ENCODE measurements around the gene PRSS12.
"Not testable (repeated sequence)": the region's sequence is repeated elsewhere in the genome, so short reads cannot be mapped to it uniquely, and the experiment has no call there.

The PRSS12 gene

DNA sequence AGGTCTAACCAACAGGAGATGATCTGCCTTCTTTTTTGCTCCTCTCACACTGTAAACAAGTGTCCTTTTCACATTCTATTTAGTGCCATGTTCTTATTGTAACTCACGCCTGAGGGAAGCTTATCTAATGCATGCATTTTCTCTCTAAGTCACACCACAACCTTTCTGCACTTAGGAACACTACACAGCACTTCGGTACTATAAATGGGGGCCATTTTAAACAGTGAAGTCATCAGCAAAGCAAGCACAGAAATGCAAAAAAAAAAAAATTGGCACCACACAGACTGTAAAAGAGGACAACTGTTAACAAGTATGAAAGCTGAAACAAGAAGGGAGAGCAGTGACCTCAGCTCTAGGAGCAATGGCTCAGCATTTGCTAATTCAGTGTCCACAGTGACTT is 45.2 kb downstream of the PRSS12 start:
- Histone ChIP-seq H3F3A (ENCODE audit: insufficient read depth, low read length) (no peaks in the 10 kb centered on the region), H4K20me1 (ENCODE audit: insufficient read depth, low read length) (no peaks in the 10 kb centered on the region), H3K27me3 (ENCODE audit: insufficient read depth, low read length) (no peaks in the 10 kb centered on the region), H3K9me2 (ENCODE audit: low read depth, low read length) (no peaks in the 10 kb centered on the region), H2AFZ (ENCODE audit: low read length) (no peak overlapping the region), H3K9me3 (ENCODE audit: low read length) (no peaks in the 10 kb centered on the region), H3K4me3 (ENCODE audit: low read depth, low read length, poor library complexity, severe bottlenecking) (no peak overlapping the region), H3K4me1 (ENCODE audit: insufficient read depth, low read length, severe bottlenecking) (no peaks in the 10 kb centered on the region), H3K36me3 (ENCODE audit: insufficient read depth, low read length) (no peaks in the 10 kb centered on the region), H3K27ac (ENCODE audit: low read depth, low read length, poor library complexity, severe bottlenecking) (no peak overlapping the region), H3K4me2 (ENCODE audit: low read length) (no peak overlapping the region), H3K9ac (ENCODE audit: low read length) (no peak overlapping the region), H3K79me2 (ENCODE audit: insufficient read depth, low read length) (no peaks in the 10 kb centered on the region)
- TF ChIP-seq, protein P1, sequence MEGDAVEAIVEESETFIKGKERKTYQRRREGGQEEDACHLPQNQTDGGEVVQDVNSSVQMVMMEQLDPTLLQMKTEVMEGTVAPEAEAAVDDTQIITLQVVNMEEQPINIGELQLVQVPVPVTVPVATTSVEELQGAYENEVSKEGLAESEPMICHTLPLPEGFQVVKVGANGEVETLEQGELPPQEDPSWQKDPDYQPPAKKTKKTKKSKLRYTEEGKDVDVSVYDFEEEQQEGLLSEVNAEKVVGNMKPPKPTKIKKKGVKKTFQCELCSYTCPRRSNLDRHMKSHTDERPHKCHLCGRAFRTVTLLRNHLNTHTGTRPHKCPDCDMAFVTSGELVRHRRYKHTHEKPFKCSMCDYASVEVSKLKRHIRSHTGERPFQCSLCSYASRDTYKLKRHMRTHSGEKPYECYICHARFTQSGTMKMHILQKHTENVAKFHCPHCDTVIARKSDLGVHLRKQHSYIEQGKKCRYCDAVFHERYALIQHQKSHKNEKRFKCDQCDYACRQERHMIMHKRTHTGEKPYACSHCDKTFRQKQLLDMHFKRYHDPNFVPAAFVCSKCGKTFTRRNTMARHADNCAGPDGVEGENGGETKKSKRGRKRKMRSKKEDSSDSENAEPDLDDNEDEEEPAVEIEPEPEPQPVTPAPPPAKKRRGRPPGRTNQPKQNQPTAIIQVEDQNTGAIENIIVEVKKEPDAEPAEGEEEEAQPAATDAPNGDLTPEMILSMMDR (IDR thresholded peaks at IDR 0.05; ENCODE audit: low read length): no peak
- no peak for TF ChIP-seq EZH2 (IDR thresholded peaks at IDR 0.05; ENCODE audit: borderline replicate concordance, low read length)

DNA sequence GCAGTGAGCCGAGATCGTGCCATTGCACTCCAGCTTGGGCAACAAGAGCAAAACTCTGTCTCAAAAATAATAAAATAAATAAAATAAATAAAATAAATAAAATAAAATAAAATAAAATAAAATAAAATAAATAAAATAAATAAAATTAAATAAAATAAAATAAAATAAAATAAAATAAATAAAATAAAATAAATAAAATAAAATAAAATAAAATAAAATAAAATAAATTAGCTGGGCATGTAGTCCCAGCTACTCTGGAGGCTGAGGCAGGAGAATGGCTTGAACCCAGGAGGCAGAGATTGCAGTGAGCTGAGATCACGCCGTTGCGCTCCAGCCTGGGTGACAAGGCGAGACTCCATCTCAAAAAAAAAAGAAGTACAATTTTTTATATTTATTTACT is 53.2 kb downstream of the PRSS12 start:
- not testable (repeated sequence) for H3K4me3 ChIP-seq (ENCODE audit: low read depth, low read length, poor library complexity, severe bottlenecking); H3K36me3 ChIP-seq (ENCODE audit: insufficient read depth, low read length); H3K27me3 ChIP-seq (ENCODE audit: insufficient read depth, low read length); H4K20me1 ChIP-seq (ENCODE audit: insufficient read depth, low read length); H3K4me2 ChIP-seq (ENCODE audit: low read length); H3K79me2 ChIP-seq (ENCODE audit: insufficient read depth, low read length); H3K9me2 ChIP-seq (ENCODE audit: low read depth, low read length); H3K27ac ChIP-seq (ENCODE audit: low read depth, low read length, poor library complexity, severe bottlenecking); H3K4me1 ChIP-seq (ENCODE audit: insufficient read depth, low read length, severe bottlenecking); H3K9me3 ChIP-seq (ENCODE audit: low read length); H3K9ac ChIP-seq (ENCODE audit: low read length); H3F3A ChIP-seq (ENCODE audit: insufficient read depth, low read length); H2AFZ ChIP-seq (ENCODE audit: low read length)

DNA sequence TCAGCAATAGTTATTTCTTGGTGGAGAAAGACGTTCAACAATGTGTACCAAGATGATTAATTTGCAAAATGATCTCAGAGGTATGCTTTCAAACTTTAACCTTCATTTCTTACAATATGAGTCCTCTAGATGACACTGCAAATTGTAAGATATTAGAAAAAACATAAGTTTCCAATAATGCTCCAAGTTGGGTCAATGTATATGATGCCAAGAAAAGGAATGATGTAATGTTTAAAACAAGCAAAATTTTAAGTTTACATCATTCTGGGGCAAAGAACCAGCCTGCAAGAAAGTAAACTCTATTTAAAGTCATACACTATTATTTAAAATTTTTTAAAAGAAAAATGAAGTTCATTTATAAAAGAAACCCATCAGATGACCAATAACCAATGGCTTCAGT is 56.1 kb downstream of the PRSS12 start:
- no peaks in the 10 kb centered on the region for H3K27me3 ChIP-seq (ENCODE audit: insufficient read depth, low read length)
- H3K4me2 ChIP-seq (ENCODE audit: low read length): no peak overlapping the region
- H3K9ac ChIP-seq (ENCODE audit: low read length): no peak overlapping the region
- no peaks in the 10 kb centered on the region for H3K9me2 ChIP-seq (ENCODE audit: low read depth, low read length)
- no peak overlapping the region for H2AFZ ChIP-seq (ENCODE audit: low read length)
- TF ChIP-seq, protein P1 (IDR thresholded peaks at IDR 0.05; ENCODE audit: low read length): no peak
- no peak for TF ChIP-seq EZH2 (IDR thresholded peaks at IDR 0.05; ENCODE audit: borderline replicate concordance, low read length)
- no peak overlapping the region for H3K27ac ChIP-seq (ENCODE audit: low read depth, low read length, poor library complexity, severe bottlenecking)
- H3K9me3 ChIP-seq (ENCODE audit: low read length): no peaks in the 10 kb centered on the region
- H3F3A ChIP-seq (ENCODE audit: insufficient read depth, low read length): no peaks in the 10 kb centered on the region; the same call in 1 of the 2 replicates
- no peaks in the 10 kb centered on the region for H3K79me2 ChIP-seq (ENCODE audit: insufficient read depth, low read length)
- H4K20me1 ChIP-seq (ENCODE audit: insufficient read depth, low read length): no peaks in the 10 kb centered on the region
- no peak overlapping the region for H3K4me3 ChIP-seq (ENCODE audit: low read depth, low read length, poor library complexity, severe bottlenecking)
- no peaks in the 10 kb centered on the region for H3K4me1 ChIP-seq (ENCODE audit: insufficient read depth, low read length, severe bottlenecking)
- H3K36me3 ChIP-seq (ENCODE audit: insufficient read depth, low read length): no peaks in the 10 kb centered on the region

DNA sequence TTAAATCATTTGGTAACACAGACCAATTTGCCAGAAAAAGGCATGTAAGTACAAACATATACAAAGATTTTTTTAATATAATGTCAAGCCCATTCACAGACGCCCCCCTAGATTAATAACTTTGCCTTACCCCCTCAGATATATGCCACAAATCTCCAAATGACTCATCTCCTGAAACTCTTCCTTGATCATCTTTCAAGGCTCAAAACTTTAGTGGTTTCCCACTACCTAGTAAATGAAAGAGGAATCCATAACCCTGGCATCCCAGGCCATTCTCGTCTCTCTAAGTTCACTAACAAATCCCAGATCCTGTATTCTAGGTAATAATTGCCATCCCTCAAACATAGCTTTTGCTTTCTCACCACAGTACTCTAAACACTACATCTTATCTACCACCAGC is 61.9 kb downstream of the PRSS12 start:
- H3K36me3 ChIP-seq (ENCODE audit: insufficient read depth, low read length): no peaks in the 10 kb centered on the region

More for the DNA sequence above, 61.9 kb downstream of the PRSS12 start:
- Histone ChIP-seq H3K9me2 (ENCODE audit: low read depth, low read length) (no peaks in the 10 kb centered on the region), H3K4me2 (ENCODE audit: low read length) (no peak overlapping the region), H3K4me1 (ENCODE audit: insufficient read depth, low read length, severe bottlenecking) (no peaks in the 10 kb centered on the region), H3K4me3 (ENCODE audit: low read depth, low read length, poor library complexity, severe bottlenecking) (no peak overlapping the region), H3F3A (ENCODE audit: insufficient read depth, low read length) (no peaks in the 10 kb centered on the region), H4K20me1 (ENCODE audit: insufficient read depth, low read length) (no peaks in the 10 kb centered on the region), H3K9me3 (ENCODE audit: low read length) (no peaks in the 10 kb centered on the region), H3K79me2 (ENCODE audit: insufficient read depth, low read length) (no peaks in the 10 kb centered on the region), H3K27ac (ENCODE audit: low read depth, low read length, poor library complexity, severe bottlenecking) (no peak overlapping the region), H2AFZ (ENCODE audit: low read length) (no peak overlapping the region), H3K9ac (ENCODE audit: low read length) (no peak overlapping the region), H3K27me3 (ENCODE audit: insufficient read depth, low read length) (no peaks in the 10 kb centered on the region)
- TF ChIP-seq, protein P1 (IDR thresholded peaks at IDR 0.05; ENCODE audit: low read length): no peak

Data from OCI-LY1 (cell line).